ENCODE data around the gene FABP7. TPM values are rescaled to one million over a fixed set of nuclear protein-coding genes. Genes with fewer than 3 reads are reported as not detected.

Gene FABP7
- total and polyA plus RNA-seq, 2 experiments from 2014 or later = 6.6 to 15.7 TPM

DNA sequence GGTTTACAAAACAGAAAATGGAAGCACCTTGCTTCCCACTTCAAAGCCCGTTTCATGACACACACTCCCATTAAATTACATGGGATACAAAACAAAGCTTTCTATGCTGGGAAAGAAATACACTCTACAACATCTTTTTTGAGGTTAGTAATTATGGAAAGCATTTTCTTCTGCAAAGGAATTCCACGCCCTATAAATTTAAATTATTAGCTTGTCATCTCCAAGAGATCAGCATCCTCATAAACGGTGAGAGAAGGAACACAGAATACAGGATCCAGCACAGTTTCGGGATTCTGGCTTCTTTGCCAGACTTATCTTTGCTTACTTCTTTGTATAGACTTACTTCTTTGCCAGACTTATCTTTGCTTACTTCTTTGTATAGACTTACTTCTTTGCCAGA is 8.2 kb downstream of the FABP7 start (continued):
- TF ChIP-seq, protein P1, sequence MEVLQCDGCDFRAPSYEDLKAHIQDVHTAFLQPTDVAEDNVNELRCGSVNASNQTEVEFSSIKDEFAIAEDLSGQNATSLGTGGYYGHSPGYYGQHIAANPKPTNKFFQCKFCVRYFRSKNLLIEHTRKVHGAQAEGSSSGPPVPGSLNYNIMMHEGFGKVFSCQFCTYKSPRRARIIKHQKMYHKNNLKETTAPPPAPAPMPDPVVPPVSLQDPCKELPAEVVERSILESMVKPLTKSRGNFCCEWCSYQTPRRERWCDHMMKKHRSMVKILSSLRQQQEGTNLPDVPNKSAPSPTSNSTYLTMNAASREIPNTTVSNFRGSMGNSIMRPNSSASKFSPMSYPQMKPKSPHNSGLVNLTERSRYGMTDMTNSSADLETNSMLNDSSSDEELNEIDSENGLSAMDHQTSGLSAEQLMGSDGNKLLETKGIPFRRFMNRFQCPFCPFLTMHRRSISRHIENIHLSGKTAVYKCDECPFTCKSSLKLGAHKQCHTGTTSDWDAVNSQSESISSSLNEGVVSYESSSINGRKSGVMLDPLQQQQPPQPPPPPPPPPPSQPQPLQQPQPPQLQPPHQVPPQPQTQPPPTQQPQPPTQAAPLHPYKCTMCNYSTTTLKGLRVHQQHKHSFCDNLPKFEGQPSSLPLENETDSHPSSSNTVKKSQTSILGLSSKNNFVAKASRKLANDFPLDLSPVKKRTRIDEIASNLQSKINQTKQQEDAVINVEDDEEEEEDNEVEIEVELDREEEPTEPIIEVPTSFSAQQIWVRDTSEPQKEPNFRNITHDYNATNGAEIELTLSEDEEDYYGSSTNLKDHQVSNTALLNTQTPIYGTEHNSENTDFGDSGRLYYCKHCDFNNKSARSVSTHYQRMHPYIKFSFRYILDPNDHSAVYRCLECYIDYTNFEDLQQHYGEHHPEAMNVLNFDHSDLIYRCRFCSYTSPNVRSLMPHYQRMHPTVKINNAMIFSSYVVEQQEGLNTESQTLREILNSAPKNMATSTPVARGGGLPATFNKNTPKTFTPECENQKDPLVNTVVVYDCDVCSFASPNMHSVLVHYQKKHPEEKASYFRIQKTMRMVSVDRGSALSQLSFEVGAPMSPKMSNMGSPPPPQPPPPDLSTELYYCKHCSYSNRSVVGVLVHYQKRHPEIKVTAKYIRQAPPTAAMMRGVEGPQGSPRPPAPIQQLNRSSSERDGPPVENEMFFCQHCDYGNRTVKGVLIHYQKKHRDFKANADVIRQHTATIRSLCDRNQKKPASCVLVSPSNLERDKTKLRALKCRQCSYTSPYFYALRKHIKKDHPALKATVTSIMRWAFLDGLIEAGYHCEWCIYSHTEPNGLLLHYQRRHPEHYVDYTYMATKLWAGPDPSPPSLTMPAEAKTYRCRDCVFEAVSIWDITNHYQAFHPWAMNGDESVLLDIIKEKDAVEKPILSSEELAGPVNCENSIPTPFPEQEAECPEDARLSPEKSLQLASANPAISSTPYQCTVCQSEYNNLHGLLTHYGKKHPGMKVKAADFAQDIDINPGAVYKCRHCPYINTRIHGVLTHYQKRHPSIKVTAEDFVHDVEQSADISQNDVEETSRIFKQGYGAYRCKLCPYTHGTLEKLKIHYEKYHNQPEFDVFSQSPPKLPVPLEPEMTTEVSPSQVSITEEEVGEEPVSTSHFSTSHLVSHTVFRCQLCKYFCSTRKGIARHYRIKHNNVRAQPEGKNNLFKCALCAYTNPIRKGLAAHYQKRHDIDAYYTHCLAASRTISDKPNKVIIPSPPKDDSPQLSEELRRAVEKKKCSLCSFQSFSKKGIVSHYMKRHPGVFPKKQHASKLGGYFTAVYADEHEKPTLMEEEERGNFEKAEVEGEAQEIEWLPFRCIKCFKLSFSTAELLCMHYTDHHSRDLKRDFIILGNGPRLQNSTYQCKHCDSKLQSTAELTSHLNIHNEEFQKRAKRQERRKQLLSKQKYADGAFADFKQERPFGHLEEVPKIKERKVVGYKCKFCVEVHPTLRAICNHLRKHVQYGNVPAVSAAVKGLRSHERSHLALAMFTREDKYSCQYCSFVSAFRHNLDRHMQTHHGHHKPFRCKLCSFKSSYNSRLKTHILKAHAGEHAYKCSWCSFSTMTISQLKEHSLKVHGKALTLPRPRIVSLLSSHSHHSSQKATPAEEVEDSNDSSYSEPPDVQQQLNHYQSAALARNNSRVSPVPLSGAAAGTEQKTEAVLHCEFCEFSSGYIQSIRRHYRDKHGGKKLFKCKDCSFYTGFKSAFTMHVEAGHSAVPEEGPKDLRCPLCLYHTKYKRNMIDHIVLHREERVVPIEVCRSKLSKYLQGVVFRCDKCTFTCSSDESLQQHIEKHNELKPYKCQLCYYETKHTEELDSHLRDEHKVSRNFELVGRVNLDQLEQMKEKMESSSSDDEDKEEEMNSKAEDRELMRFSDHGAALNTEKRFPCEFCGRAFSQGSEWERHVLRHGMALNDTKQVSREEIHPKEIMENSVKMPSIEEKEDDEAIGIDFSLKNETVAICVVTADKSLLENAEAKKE (CRISPR knock-in tag; IDR thresholded peaks at IDR 0.05) = no peak

DNA sequence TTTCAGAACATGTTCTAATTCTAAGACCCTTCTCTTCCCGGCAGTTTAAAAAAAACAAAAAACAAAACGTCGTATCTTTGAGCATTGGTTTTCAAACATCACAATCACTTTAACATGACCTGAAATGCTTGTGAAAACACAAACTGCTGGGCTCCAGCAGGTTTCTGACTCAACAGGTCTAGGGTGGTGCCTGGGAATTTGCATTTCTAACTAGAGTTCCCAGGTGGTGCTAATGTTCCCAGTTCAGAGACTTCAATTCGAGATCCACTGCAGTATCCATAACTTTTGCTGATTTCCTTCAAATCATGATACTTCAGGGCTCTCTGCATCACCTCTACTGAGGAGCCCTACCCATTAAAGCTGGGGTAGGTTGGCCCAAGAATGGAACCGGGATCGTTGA is 8.7 kb downstream of the FABP7 start:
- DNase-seq (ENCODE audit: low spot score) (peak; percentile 17), ATAC-seq (no peak)
- Mint-ChIP-seq H3K27me3 (ENCODE audit: insufficient read depth, low read depth, poor library complexity) (peaks cover 20% of the 10 kb centered on the region), H3K4me1 (peaks cover 51% of the 10 kb centered on the region), H3K9me3 (no peaks in the 10 kb centered on the region), H3K27ac (no peak overlapping the region), H3K4me3 (peak overlapping the region; percentile 88), H3K36me3 (ENCODE audit: low read depth) (no peaks in the 10 kb centered on the region)
- H3F3A ChIP-seq (replicated peaks; ENCODE audit: low read depth) = peaks cover 11% of the 10 kb centered on the region; the same call in 1 of the 2 replicates
- H4K20me1 ChIP-seq (replicated peaks; ENCODE audit: insufficient read depth) = no peaks in the 10 kb centered on the region
- H3K9me2 ChIP-seq (ENCODE audit: insufficient read depth) = no peaks in the 10 kb centered on the region
- peak overlapping the region; percentile 78 for H3K4me2 ChIP-seq
- no peak overlapping the region for H2AFZ ChIP-seq
- peaks cover 38% of the 10 kb centered on the region for H3K27me3 ChIP-seq (ENCODE audit: insufficient read depth)
- H3K79me2 ChIP-seq (replicated peaks; ENCODE audit: insufficient read depth) = no peaks in the 10 kb centered on the region
- no peaks in the 10 kb centered on the region for H3K36me3 ChIP-seq (ENCODE audit: insufficient read depth)
- H3K27ac ChIP-seq (ENCODE audit: low read depth) = no peak overlapping the region
- H3K4me3 ChIP-seq = peak overlapping the region; percentile 83
- peaks cover 51% of the 10 kb centered on the region for H3K4me1 ChIP-seq (ENCODE audit: insufficient read depth)
- TF ChIP-seq POLR2AphosphoS5 (IDR thresholded peaks at IDR 0.05; ENCODE audit: low read depth) (no peak), STAT1 (IDR thresholded peaks at IDR 0.05; ENCODE audit: unreplicated experiment) (no peak)
- TF ChIP-seq, protein P2, sequence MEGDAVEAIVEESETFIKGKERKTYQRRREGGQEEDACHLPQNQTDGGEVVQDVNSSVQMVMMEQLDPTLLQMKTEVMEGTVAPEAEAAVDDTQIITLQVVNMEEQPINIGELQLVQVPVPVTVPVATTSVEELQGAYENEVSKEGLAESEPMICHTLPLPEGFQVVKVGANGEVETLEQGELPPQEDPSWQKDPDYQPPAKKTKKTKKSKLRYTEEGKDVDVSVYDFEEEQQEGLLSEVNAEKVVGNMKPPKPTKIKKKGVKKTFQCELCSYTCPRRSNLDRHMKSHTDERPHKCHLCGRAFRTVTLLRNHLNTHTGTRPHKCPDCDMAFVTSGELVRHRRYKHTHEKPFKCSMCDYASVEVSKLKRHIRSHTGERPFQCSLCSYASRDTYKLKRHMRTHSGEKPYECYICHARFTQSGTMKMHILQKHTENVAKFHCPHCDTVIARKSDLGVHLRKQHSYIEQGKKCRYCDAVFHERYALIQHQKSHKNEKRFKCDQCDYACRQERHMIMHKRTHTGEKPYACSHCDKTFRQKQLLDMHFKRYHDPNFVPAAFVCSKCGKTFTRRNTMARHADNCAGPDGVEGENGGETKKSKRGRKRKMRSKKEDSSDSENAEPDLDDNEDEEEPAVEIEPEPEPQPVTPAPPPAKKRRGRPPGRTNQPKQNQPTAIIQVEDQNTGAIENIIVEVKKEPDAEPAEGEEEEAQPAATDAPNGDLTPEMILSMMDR (conservative IDR thresholded peaks at IDR 0.05; ENCODE audit: low read depth in 2 of 2) = no peak
- TF ChIP-seq, protein P3, sequence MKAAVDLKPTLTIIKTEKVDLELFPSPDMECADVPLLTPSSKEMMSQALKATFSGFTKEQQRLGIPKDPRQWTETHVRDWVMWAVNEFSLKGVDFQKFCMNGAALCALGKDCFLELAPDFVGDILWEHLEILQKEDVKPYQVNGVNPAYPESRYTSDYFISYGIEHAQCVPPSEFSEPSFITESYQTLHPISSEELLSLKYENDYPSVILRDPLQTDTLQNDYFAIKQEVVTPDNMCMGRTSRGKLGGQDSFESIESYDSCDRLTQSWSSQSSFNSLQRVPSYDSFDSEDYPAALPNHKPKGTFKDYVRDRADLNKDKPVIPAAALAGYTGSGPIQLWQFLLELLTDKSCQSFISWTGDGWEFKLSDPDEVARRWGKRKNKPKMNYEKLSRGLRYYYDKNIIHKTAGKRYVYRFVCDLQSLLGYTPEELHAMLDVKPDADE (IDR thresholded peaks at IDR 0.05) = no peak
- TF ChIP-seq, protein P1 (CRISPR knock-in tag; IDR thresholded peaks at IDR 0.05) = no peak

Data from GM23338 (cell line).